K562 (cell line): ENCODE results near the gene SHROOM3. TPM values are rescaled to one million over a fixed set of nuclear protein-coding genes. Genes with fewer than 3 reads are reported as not detected.

Source experiments
- BRD4 ChIP-seq: fragments of 200-600 bp; sonication (generic); IDR thresholded peaks from 2 replicates; pipeline ENCODE4 v1.6.1; 2017; ENCODE audit warnings: inconsistent platforms
- GTF2F1 ChIP-seq: IDR thresholded peaks from 2 replicates; pipeline ENCODE4 v1.6.1; 2011; ENCODE audit warnings: low read depth, low read length, improper control_type of control experiment
- HCFC1 ChIP-seq: IDR thresholded peaks from 2 replicates; pipeline ENCODE4 v1.6.1; 2012; ENCODE audit warnings: low read depth, low read length, improper control_type of control experiment
- MED1 ChIP-seq: sonication (generic); formaldehyde crosslinking; IDR thresholded peaks from 2 replicates; pipeline ENCODE4 v1.8.1; 2023; ENCODE audit warnings: missing genetic modification reagents, borderline replicate concordance
- polyA plus RNA-seq, 8 experiments: library from polyadenylated mRNA; depleted of rRNA in 4 of 8; stranded (reverse) in 5 of 8; unstranded in 3 of 8; fragments of >200 nt; fragmentation: Nextera tagmentation in 2 of 8; fragmentation: Illumina TruSeq in 1 of 8; extraction: Ambion mirVana in 2 of 8; extraction: Trizol in 1 of 8; gene quantifications; 2 replicates each; pipeline versions ENCODE4 v1.2.1 to v1.2.3, GENCODE V29; 2011 to 2014; ENCODE audit warnings: inconsistent platforms in 1 of 8, missing spikeins in 1 of 8
- total RNA-seq, 7 experiments: library from RNA; depleted of rRNA in 6 of 7; stranded (reverse); fragments of >200 nt in 6 of 7; fragmentation: Illumina TruSeq in 2 of 7; extraction: Trizol in 2 of 7; gene quantifications; 2 replicates each; pipeline versions ENCODE4 v1.2.1 to v1.2.3, GENCODE V29; 2011 to 2021; ENCODE audit warnings: low replicate concordance in 1 of 7
- TF ChIP-seq, protein P1 (sequence below): IDR thresholded peaks from 3 replicates; pipeline ENCODE4 v1.6.1; 2011; ENCODE audit warnings: borderline replicate concordance, mild to moderate bottlenecking, moderate library complexity; ENCODE audit not compliant: insufficient read length; ENCODE audit errors: extremely low read depth
- TF ChIP-seq, protein P2 (sequence below): IDR thresholded peaks from 2 replicates; pipeline ENCODE4 v1.6.1; 2012; ENCODE audit warnings: low read depth, low read length, improper control_type of control experiment, borderline replicate concordance
- TF ChIP-seq, protein P3 (sequence below): IDR thresholded peaks from 3 replicates; pipeline ENCODE4 v1.6.1; 2011; ENCODE audit warnings: borderline replicate concordance, mild to moderate bottlenecking; ENCODE audit not compliant: insufficient read length, insufficient read depth

Gene SHROOM3
- total and polyA plus RNA-seq, 9 of the 15 experiments (the other 6 are each of a cell fraction or from before 2014, with no cell fraction given) = 0.01 to 0.07 TPM; not detected in 7

DNA sequence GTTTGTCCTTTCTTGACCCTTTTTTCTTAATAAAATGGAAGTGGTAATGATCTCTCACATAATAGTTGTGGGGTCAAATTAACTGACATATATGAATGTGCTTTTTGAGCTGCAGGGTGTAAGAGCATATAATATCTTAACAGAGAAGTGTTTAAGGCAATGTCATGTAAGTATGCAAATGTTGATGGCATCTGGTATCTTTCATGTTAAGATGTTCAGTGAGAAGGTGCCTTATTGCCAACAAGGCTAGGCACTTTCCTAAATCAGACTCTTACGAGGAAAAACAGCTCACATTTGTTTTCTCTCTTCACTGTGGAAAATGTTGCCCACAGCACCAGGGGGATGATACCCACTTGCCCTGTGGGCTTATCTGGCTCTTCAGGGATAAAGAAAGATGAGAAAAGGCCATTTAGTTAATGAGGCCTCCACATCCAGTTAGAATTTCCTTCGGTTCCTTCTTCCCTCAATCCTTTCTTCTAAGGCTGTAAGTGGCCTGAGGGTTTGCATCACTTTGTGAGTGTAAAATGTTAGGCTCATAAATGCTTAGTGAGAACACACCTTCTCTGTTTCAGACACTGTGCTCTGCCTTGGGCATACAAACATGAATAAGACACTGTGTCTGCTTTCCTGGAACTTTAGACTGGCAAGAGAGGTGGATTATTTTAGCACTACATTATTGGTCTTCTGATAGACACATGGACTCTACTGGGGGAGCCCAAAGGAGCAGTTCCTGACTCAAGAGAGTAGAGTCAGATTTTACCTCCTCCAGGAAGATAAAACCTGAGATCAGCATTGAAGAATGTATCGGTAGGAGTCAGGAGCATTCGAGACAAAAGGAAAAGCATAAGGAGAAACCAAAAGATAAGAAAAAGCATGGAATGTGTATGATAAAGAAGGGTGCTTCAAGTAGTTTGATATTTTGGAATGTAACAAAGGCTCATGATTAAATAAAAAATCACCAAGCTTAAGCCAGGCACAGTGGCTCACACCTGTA, 327.4 kb downstream of the SHROOM3 start (continued):
- TF ChIP-seq, protein P1, sequence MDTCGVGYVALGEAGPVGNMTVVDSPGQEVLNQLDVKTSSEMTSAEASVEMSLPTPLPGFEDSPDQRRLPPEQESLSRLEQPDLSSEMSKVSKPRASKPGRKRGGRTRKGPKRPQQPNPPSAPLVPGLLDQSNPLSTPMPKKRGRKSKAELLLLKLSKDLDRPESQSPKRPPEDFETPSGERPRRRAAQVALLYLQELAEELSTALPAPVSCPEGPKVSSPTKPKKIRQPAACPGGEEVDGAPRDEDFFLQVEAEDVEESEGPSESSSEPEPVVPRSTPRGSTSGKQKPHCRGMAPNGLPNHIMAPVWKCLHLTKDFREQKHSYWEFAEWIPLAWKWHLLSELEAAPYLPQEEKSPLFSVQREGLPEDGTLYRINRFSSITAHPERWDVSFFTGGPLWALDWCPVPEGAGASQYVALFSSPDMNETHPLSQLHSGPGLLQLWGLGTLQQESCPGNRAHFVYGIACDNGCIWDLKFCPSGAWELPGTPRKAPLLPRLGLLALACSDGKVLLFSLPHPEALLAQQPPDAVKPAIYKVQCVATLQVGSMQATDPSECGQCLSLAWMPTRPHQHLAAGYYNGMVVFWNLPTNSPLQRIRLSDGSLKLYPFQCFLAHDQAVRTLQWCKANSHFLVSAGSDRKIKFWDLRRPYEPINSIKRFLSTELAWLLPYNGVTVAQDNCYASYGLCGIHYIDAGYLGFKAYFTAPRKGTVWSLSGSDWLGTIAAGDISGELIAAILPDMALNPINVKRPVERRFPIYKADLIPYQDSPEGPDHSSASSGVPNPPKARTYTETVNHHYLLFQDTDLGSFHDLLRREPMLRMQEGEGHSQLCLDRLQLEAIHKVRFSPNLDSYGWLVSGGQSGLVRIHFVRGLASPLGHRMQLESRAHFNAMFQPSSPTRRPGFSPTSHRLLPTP = no peak
- TF ChIP-seq, protein P2, sequence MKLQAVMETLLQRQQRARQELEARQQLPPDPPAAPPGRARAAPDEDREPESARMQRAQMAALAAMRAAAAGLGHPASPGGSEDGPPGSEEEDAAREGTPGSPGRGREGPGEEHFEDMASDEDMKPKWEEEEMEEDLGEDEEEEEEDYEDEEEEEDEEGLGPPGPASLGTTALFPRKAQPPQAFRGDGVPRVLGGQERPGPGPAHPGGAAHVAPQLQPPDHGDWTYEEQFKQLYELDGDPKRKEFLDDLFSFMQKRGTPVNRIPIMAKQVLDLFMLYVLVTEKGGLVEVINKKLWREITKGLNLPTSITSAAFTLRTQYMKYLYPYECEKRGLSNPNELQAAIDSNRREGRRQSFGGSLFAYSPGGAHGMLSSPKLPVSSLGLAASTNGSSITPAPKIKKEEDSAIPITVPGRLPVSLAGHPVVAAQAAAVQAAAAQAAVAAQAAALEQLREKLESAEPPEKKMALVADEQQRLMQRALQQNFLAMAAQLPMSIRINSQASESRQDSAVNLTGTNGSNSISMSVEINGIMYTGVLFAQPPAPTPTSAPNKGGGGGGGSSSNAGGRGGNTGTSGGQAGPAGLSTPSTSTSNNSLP = no peak
- TF ChIP-seq, protein P3, sequence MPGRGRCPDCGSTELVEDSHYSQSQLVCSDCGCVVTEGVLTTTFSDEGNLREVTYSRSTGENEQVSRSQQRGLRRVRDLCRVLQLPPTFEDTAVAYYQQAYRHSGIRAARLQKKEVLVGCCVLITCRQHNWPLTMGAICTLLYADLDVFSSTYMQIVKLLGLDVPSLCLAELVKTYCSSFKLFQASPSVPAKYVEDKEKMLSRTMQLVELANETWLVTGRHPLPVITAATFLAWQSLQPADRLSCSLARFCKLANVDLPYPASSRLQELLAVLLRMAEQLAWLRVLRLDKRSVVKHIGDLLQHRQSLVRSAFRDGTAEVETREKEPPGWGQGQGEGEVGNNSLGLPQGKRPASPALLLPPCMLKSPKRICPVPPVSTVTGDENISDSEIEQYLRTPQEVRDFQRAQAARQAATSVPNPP = no peak
- TF ChIP-seq BRD4 (no peak), HCFC1 (no peak), MED1 (CRISPR knock-in tag) (no peak), GTF2F1 (no peak)
